Peyer's patch (tissue), 4 donors: ENCODE data around the gene RASAL2.

Source experiments
- CTCF ChIP-seq, 6 experiments: fragments of 450-650 bp in 4 of 6; fragments of 200-600 bp in 2 of 6; sonication (generic) in 1 of 6; IDR thresholded peaks; one replicate each; pipeline ENCODE4 v1.5.1; 2017 to 2019; ENCODE audit warnings: antibody characterized with exemption in 6 of 6, mild to moderate bottlenecking in 3 of 6, moderate library complexity in 1 of 6
- POLR2A ChIP-seq, 2 donors: fragments of 450-650 bp; IDR thresholded peaks; one replicate each; pipeline ENCODE4 v1.5.1; 2017; ENCODE audit warnings: antibody characterized with exemption in 2 of 2, mild to moderate bottlenecking in 2 of 2, moderate library complexity in 2 of 2

- TF ChIP-seq CTCF (IDR thresholded peaks at IDR 0.05), result no peak
- TF ChIP-seq POLR2A (IDR thresholded peaks at IDR 0.05), result no peak
Measured at GRCh38 chr1:178354816-178355215, 260.9 kb downstream of the RASAL2 start.
